H54 (cell line): ENCODE results near the gene RAB44.

Source experiments
- DNase-seq: peaks from one replicate; pipeline ENCODE4 v3.0.0; 2011; ENCODE audit warnings: low spot score, mixed read lengths; ENCODE audit not compliant: insufficient read length
- FAIRE-seq: peaks from 3 replicates; lab custom pipeline; 2011; peaks lifted over from hg19 to GRCh38; lab: Jason Lieb, UNC
- POLR2A ChIP-seq: IDR thresholded peaks from 2 replicates; pipeline ENCODE4 v1.6.1; 2011; ENCODE audit warnings: low read depth, mild to moderate bottlenecking, low read length

The RAB44 gene

DNA sequence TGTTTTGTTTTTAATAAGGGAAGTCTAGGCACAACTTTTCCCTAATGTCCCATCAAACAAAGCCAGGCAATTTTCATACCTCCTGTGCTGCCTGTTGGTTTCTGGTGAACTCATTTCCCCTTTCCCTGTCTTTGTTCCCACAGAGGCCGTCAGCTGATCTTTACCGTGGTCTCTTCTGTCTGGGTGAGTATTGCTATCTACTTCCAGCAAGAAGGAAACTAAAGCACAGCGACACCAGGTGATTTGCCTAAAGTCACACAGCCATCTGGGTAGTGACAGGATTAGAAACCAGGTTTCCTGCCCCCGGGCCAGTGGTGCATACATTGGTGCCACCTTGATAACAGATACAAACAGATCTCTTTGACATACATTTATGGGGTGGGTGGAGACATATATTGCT lies 59.6 kb downstream of the RAB44 start:
- no peak for TF ChIP-seq POLR2A
- FAIRE-seq (no peak), DNase-seq (no peak)

DNA sequence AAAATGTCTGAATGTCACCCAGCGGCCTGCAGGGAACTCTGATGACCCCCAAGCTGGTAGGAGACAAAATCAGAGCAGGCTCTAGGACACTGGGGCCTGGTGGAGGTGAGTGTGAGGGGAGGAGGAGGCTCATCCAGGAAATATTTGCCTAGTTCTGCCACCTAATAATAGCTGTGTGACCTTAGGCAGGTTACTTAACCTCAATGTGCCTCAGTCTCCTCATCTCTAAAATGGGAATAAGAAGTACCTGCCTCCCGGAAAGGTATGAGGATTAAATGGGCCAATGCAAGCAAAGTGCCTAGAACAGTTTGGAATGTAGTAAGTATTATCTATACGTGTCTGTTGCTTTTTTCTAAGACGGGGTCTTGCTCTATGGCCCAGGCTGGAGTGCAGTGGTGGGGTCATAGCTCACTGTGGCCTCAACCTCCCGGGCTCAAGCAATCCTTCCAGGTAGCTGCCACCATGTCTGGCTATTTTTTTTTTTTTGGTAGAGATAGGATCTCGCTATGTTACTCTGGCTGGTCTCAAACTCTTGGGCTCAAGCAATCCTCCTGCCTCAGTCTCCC lies 60.4 kb downstream of the RAB44 start:
- DNase-seq (no peak), FAIRE-seq (no peak)
- TF ChIP-seq POLR2A: no peak

DNA sequence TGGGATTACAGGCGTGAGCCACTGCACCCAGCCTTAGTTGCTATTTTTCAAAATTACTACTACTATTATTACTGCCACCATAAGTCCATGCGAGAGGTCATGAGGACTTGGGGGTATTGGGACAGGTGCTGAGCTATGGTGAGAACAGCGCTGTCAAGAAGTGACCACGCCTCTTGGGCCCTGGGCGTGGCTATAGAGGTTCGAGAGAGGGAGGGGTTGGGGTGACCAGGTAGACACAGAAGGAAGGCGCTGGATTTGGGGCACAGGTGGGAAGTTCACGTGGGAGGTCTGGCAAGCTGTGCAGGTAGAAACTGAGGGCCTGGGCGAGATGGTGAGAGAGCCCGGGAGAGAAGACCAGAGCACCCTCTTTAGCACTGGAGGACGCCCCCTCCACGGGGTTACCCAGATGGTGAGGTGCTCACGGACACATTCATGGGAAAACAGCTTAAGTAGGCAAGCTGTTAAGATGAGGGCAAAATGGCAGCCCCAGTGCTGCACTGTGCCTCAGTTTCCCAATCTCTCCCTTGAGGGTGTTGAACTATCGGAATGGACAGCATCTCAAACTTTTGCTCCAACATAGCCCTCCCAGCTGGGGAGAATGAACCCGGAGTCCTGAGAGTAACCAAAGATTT lies 61.0 kb downstream of the RAB44 start:
- no peak for TF ChIP-seq POLR2A
- FAIRE-seq: no peak

DNA sequence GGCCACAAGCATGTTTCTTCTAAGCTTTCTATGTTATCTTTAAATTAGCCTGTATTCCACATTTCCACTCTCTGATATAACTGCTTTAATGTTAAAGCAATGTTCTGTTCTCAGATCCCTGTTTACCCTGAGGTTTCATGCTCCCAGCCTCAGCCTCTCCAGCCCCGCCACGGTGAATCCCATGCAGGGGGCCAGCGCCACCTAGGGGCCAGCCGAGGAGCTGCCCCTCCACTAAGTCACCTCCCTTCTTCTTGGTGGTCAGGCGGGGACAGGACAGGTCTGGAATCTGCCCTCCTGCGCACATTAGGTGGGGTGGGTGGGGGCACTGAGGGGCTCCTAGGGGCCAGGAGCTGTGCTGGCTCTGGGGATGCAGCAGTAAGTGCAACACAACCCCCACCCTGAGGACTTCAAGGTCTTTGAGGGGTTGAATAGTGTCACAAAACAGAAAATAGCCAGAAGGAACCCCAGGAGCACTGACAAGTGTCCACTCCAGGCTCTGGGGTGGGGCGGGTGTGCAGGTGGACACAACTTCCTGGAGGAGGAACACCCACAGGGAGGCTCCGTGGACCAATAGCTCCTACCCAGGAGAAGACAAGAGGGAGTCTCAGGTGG lies 61.6 kb downstream of the RAB44 start:
- FAIRE-seq (no peak), DNase-seq (peak; percentile 88)
- no peak for TF ChIP-seq POLR2A

More for the DNA sequence above, 61.0 kb downstream of the RAB44 start:
- no peak for DNase-seq

DNA sequence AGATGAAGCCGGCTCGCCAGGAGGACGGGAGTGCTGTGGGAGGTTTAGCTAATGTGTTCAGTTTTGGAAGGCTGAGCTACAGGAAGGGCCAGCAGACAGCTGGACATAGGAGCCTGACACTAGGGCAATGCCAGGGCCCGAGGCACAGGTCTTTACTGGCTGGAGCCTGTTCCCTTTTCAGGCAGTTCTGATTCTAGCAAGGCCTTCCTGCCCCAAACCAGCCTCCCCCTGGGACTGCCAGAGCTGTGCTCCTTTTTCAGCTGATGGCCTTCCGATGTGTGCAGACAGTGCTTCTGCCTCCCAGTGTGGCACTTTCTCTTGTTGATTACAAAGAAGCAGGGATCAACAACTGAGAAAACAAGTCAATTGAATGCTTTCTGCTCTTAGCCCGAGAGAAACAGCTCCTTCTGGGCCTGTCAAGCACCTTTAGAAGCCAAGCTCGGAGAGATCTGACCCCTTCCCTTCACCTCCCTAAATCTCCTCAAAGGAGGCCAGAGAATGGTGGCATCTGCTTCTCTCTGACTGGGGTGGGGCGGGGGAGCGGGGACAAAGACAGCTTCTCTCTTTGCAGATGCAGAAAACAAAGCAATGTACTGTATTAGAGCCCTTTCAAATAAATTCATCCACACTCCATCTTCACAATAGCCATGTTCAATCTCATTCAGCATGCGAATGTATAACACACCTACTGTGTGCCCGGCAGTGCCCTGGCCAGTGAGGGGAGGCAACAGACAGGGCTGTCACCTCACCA lies 63.2 kb downstream of the RAB44 start:
- FAIRE-seq: no peak
- no peak for DNase-seq
- TF ChIP-seq POLR2A: no peak

DNA sequence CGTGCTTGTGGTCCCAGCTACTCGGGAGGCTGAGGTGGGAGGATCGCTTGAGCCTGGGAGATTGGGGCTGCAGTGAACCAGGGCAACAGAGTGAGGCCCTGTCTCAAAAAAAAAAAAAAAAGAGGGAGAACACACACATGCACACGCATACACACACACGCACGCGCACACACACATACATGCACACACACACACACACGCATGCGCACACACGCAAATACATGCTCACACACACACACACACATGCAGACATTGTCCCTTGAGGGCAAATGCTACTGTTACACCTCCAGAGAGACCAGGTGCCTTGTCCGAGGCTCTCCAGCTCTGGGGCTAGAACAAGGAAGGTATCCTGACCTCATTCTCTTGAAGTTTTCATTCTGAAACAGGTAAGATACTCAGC lies 64.5 kb downstream of the RAB44 start:
- FAIRE-seq: no peak

DNA sequence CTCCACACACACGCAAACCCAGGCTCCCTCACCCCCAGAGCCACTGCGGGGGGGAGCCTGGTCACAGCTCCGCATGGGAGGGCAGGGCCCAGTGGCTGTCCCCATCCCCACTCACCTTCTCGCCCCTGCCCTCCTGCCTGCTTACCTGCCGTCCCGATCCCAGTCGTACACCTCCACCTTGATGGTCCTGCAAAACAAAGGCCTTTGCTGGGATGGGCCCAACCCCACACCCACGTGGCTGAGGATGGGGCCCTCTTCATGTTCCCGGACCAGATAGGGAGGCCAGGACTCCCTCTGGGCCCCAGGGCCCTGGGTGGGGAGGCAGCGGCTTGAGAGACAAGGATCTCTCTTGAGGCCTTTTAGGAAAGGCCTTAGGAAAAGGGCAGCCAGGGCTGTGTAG lies 67.6 kb downstream of the RAB44 start:
- TF ChIP-seq POLR2A: no peak
- no peak for FAIRE-seq
- DNase-seq: no peak

More for the DNA sequence above, 64.5 kb downstream of the RAB44 start:
- DNase-seq: no peak
- TF ChIP-seq POLR2A: no peak

DNA sequence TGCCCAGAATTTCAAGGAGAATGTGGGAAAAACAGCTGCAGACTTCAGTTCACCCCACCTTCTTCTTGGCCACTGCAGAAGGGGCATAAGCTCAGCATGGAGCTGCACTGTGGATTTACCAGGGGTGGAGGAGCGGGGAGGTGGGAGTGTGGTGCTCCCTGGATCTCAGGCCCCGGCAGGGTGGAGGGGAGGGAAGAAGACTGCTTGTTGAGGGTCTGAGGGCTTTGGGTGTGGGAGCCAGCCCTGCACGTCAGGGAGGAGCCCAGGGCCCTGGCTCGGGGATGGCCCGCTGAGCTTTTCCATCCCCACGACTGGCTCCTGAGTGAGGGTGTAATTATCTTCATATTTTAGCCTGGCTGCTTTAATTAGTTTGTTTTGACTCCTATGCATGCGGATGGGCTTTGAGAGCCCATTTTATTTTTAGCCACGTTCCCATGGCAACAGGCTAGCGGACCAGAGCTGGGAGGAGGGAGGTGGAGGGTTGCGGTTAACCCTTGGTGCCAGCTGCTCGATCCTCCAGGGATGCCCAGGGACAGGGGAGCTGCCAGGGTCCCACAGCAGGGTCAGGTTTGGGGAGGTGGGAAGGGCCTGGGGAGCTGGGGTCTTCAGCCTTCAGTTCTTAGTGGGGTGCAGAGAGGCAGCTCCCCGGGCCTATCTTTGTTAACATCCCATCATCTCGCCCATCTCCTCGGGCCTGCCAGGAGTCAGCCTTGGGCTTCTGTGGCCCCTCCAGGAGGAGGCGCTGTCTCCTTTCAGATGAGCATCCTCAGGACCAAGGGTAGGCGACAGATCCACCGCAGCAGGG lies 68.2 kb downstream of the RAB44 start:
- 0 out of 2 replicates have a peak, but pooled peaks have one; percentile 13 for TF ChIP-seq POLR2A
- peak; percentile 30 for FAIRE-seq
- DNase-seq: peak; percentile 81

DNA sequence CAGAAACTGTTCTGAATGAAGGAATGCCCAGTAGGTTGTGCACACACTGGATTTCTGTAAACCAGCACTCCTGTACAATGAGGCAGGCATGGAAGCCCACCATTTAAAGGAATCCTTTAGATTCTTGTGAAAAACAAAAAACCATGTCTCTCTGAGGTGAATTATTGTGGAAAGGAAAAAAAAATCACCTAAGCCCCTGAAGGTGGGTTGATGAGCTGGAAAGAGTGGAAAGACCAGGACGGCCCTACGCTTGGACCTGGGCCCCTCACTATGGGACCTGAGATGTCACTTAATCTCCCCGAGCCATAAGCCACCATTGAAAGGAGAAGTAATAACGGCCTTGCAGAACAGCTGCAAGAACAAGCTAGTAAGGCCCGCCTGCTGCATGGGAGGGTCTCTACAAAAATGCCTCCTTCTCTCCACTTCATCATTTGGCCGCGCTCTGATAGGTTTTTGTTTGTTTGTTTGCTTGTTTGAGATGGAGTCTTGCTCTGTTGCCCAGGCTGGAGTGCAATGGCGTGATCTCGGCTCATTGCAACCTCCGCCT lies 68.8 kb downstream of the RAB44 start:
- FAIRE-seq (no peak), DNase-seq (no peak)
- no peak for TF ChIP-seq POLR2A

DNA sequence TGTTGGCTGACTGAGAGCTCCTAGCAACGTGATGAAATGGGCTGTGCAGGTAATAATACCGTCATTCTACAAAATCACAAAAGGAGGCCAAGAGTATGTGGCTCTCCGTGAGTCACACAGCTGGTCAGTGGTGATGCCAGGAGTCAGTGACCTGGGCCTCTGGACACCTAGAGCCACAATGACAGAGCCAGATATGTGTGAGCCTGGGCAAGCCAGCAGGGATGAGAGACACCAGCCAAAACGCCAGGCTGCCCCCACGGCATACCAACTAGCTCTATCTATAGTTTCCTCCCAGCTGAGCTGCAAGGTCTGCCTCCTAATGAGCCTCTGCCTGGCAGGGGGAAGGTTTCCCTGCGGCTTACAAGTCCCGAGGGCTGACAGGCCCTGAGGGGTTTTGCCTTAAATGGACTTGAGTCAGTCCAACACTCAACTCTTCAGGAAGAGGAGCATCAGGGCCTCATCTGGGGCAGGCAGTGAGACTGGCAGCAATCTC lies 71.6 kb downstream of the RAB44 start:
- no peak for TF ChIP-seq POLR2A
- DNase-seq (peak; percentile 60), FAIRE-seq (peak; percentile 15)

DNA sequence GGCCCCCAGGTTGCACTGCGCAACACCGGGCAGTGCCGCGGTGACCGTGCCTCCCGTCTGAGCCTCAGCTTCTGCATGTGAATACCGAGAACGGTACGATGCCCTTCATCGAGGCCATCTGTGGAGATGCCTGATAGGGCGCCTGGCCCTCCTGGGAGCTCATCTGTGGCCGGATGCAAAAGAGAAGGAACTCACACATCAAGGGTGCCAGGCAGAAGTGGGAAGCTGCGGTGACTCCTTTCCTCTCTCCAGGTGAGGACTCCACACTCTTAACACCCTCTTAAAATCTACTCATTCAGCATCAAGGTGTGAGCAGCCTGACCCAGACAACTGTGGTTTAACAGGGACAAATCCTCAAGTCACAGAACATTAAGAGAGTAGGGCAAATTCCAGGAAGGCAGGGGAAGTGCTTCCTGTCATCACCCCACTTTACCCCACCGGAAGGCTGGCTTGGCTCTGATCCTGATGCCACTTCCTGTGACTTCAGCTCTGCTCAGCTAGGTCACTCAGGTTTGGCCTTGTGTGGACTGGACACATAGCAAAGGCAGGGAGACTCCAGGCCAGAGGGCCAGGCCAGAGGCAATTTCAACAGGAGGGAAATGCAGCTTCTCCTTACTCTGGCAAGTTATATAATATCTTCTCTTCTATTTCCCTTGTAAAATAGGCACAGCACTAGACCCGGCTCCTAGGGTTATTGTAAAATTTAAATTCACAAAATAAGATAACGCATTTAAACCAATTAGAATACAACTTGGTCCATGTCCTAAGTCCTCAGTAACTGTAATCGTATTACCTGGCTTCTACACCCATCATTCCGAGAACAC lies 72.3 kb downstream of the RAB44 start:
- DNase-seq: peak; percentile 76
- FAIRE-seq: peak; percentile 77
- no peak for TF ChIP-seq POLR2A

DNA sequence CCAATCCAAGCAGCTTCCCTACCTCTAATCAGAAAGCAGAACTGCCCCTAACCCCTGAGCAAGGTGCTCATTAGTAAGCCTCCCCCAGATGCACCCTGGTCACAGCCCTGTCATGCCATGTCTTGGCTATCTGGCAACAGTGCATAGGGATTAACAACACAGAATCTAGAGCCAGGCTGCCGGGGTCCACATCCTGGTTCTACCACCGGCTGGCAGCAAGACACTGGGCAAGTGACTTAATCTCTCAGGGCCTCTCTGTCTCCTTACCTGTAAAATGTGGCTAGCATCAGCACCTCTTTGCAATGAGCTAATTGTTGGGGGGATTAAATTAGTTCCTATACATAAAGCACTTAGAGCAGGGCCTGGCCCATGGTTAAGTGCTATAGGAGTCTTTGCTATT lies 73.5 kb downstream of the RAB44 start:
- TF ChIP-seq POLR2A: no peak
- no peak for FAIRE-seq
- DNase-seq: no peak
